GM18861 (cell line): Measurements from ENCODE around the gene ANO6.
"Not testable (repeated sequence)": the region's sequence is repeated elsewhere in the genome, so short reads cannot be mapped to it uniquely, and the experiment has no call there.

Experiments
- ATAC-seq: cut with Tn5 transposase; IDR thresholded peaks from one replicate; pipeline ENCODE4 v1.9.1; 2021; ENCODE audit not compliant: unreplicated experiment

Gene ANO6, protein sequence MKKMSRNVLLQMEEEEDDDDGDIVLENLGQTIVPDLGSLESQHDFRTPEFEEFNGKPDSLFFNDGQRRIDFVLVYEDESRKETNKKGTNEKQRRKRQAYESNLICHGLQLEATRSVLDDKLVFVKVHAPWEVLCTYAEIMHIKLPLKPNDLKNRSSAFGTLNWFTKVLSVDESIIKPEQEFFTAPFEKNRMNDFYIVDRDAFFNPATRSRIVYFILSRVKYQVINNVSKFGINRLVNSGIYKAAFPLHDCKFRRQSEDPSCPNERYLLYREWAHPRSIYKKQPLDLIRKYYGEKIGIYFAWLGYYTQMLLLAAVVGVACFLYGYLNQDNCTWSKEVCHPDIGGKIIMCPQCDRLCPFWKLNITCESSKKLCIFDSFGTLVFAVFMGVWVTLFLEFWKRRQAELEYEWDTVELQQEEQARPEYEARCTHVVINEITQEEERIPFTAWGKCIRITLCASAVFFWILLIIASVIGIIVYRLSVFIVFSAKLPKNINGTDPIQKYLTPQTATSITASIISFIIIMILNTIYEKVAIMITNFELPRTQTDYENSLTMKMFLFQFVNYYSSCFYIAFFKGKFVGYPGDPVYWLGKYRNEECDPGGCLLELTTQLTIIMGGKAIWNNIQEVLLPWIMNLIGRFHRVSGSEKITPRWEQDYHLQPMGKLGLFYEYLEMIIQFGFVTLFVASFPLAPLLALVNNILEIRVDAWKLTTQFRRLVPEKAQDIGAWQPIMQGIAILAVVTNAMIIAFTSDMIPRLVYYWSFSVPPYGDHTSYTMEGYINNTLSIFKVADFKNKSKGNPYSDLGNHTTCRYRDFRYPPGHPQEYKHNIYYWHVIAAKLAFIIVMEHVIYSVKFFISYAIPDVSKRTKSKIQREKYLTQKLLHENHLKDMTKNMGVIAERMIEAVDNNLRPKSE

DNA sequence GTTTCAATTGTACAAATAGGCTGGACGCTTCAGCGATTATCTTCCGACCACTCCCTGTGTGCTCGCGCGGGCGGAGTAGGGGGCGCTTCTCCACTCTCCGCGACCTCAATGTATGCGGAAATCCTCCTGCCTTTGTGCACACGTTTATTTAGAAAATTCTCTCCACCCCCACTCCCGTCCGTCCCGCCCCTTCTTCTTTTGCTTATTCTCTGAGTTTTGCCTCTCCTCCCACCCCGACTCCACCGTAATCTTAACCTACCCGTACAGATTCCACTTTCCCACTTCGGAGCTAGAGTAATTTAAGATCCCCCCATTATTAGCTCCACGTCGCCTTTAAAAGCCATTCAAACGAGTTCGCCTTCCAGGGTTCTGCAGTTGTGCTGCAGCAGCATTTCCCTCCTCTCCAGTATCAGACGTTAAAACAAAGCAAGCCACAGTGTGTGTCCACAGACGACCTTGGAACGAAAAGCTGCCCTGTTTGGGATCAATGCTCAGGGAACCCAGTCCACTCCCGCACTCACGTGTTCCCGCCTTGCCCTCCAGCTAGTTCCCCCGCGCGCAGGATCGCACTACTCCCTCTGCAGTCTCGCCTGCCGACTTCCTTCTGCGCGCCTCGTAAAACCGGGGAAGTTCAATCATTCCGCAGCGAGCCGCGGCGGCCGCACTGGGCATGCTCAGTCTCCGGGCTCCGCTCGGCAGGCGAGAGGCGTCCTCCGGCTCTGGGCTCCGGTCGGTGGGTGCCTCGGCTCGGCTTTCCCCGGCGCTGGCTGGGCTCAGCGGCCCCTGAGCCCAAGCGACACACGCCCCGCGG lies at the start of gene ANO6:
TSS of gene ANO6 (plus strand) at position 677 of the 811 bp plus-strand sequence. CDS start 227 bp downstream, outside the sequence.
- peak; percentile 54 for ATAC-seq

DNA sequence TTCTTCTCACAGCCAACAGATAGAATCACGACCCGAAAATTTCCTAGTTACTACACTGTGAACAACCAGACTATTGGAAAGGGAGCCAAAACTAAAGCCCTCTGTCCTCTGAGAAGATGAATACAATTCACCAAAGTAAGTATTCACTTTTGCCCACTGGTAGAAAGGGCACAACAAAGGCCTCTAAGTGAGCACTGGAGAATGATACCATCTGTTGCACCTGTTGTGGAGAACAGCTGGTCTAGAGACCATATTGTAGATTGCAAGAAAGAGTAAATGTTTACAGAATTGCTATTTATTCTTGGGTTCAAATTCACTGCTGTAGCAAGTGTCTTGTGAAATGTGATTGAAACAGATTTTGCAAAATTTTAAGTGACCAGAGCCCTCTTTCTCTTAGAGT lies 46.9 kb upstream of the ANO6 start:
- ATAC-seq: no peak

DNA sequence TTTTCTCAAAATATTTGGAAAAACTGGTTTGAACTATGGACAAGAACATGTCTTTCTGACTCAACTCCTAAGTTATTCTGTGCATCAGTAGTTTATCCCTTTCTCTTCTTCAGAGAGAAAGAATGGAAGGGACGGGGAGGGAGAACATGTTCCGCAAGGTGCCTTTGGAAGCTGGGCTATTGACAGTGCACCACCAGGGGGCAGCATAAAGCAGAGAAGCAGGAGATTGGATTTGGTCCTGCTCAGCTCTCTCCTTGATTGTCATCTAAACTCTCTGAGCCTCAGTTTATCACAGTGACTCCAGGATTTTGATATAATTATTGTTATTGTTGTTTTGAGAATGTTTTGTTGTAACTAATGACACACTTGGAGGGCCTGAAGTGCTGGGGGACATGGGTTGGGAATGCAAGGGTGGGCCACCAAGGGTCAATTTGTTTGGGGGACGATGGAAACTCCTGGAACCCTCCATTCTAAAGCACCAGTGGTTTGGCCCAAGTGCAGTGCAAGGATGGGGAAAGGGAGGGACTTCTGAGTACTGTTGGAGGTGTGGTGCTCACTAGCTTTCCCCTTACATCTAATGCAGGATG lies 45.3 kb upstream of the ANO6 start:
- ATAC-seq: no peak

DNA sequence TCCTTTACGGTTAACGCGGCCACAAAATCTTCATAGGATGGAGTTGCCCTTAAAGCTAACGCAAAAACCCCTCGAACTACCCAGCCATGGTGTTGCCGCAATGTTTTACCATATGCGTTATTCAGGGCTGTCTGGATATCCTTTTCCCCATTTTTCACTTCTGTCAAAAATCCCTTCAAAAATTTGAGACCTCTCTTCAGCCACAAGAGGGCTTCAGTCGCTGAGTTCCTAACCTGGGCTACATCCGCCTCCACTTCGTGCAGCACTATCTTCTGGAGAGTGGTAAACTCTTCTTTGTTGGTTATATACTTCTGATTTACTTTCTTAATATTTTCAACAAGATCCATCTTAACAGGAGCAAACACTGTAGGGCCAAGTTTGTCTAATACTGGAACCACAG lies 42.6 kb upstream of the ANO6 start:
- not testable (repeated sequence) for ATAC-seq

DNA sequence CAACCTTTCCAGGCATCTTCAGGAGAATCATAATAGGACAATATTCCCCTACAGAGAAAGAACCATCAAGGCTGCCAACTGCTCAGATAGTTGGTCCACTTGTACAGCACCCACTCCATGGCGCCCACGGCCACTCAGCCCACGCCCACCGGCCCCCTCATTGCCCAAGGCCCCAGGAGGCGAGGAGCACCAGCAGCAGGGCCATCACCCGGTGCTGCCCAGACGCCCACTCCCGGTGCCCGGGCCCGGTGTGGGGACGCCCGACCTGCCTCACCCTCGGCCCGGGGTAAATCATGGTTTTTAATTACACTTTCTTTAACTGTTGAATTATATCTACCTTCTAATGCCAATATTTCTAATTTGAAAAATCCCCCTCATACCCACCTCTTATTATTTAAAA lies 41.3 kb upstream of the ANO6 start:
- no peak for ATAC-seq

DNA sequence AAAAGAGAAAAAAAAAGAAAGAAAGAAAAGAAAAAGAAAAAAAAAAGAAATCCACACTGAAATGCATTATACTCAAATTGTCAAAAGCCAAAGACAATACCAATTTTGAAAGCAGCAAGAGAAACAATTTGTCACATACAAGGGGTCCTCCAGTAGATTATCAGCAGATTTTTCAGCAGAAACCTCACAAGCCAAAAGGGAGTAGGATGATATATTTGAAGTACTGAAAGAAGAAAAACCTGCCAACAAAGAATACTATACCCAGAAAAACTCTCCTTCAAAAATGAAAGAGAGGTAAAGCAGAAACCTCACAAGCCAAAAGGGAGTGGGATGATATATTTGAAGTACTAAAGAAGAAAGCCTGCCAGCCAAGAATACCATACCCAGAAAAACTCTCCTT lies 37.1 kb upstream of the ANO6 start:
- ATAC-seq: no peak

DNA sequence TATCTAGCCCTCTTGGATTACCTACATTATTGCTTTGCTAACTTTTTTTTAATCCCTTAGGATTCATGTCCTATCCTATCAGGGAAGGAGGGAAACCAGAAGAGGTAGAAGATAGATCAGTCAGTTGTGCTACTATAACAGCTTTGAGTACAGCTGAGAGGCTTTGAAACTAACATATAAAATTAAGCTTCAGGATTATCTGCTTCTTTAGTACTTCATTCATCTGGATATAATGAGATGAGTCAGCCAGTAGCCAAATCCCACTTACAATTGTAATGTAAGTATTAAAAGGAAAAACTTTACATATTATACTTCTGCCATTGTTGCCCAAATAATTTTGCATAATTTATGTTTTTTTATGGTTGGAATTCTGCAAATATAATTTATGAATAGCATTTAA lies 33.4 kb upstream of the ANO6 start:
- ATAC-seq: no peak

DNA sequence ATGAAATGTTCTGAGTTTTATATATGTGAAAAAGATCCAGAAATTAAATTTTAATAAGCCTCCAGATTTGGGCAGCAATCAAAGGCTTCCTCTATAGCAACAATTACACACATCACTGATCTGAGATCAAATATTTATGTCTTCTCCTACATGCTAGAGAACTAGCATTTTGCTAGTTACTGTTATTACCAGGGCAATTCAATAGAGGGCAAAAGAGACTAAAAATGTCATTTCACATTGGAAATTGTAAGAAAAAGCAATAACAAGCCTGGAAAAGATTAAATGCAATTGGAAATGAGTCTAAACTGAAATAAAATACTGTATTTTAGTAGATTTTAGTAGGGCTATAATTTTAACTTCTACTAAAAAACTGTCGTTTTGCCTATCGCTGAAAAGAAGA lies 32.6 kb upstream of the ANO6 start:
- no peak for ATAC-seq

DNA sequence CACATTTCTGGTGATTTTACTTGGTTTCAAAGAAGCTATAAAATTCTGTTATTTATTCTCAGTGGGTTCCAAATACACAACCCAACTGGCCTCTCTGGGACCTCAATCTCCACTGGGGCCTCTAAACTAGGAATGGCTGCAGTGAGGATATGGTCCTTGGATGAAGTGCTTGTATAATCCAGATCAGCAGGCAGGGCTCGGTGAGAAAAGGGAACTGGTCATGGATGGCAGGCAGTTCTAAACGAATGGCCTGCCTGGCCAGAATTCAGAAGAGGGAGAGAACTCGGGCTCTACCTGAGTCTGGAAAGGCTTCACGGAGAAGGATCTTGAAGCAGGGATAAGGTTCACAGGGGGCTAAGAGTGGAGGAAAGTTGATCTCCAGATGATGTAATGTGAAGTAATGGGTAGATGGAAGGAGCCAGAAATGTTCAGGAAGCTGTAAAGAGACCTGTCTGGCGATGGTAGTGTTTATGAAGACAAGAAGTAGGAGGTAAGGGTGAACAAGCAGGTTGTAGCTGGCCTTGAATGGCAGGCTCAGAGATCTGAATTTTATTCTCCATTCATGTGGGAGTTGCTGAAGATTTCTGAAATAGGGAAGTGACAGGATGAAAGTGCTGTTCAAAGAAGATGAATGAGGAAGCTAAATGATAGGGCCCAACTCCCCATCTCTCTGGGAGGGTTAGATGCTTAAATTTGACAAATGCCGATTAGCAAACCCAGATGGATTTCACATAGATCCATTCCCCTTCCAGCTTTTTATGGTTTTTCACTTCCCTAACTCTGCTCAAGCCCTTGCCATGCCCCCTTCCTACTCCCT lies 31.5 kb upstream of the ANO6 start:
- ATAC-seq: no peak

DNA sequence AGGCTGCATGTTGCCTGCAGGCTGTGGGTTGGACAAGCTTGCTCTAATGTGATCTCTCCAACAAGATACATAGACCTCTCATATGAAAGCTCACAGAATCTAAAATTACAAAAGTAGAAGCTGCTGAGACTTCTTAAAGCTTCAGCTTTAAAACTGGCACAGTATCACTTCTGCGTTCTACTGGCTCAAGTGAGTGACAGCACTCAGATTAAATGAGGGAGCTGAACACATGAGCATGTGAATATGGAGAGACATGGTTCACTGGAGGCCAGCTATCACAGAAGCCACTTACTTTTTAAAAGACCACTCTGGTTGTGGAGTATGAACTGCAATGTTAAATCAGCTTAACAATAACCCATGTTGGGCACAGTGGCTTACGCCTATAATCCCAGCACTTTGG lies 29.1 kb upstream of the ANO6 start:
- no peak for ATAC-seq

DNA sequence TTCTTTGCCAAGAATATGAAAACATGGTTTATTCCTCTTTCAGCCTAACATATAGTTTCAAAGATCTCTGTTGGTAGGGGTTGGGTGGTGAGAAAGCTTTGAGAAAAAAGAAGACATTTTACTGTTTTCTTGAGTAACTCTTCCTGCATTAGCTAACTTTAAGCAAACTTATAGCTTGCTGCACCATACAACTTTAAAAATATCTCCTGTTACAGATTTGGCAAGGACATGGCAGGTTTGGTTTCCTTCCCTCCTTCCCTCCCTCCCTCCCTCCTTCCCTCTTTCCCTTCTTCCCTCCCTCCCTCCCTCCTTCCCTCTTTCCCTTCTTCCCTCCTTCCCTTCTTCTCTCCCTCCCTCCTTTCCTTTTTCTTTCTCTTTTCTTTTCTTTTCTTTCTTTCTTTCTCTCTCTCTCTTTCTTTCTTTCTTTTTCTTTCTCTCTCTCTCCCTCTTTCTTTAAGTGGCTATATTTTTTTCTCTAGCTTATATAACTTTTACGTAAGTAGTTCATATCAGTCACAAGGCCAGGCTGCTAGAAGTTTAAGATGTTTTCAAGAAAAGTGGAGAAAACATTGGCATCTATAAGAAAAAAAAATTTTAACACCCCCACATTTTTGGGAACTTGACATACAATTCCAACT lies 26.0 kb upstream of the ANO6 start:
- ATAC-seq: no peak

DNA sequence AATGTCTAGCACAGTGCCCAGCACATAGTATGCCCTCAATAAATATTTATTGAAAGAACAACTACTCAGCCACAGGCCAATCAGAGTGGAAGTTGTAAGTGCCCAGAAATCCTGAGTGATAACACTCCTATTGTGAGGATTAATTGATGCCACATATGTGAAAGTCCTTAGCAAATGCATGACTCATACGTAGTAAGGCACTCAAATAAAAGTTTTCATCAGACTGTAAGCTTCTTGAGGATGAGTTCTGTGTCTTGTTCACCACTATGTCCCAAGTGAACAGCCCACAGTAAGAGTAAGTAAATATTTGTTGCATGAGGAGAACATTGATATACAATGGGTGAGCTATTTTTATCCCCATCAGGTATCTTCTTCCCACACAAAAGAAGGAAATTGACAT lies 24.7 kb upstream of the ANO6 start:
- ATAC-seq: no peak

DNA sequence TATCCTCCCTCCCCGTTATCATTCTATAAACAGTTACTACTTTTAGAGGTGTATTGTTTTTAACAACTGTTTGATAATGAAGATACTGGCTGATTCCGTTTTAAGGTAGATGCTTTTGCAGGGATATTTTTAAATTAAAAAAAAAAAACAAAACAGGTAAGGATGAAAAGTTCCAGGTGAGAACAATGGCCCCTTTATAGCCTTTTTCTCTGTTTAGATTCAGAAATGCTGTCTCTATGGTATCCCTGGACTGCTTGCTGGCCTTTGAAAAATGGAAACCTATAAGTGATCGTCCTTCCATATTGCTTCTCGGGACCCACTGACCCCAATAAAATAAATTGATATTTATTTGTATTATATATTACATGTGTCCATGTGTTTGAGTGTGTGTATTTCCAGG lies 23.2 kb upstream of the ANO6 start:
- ATAC-seq: no peak

DNA sequence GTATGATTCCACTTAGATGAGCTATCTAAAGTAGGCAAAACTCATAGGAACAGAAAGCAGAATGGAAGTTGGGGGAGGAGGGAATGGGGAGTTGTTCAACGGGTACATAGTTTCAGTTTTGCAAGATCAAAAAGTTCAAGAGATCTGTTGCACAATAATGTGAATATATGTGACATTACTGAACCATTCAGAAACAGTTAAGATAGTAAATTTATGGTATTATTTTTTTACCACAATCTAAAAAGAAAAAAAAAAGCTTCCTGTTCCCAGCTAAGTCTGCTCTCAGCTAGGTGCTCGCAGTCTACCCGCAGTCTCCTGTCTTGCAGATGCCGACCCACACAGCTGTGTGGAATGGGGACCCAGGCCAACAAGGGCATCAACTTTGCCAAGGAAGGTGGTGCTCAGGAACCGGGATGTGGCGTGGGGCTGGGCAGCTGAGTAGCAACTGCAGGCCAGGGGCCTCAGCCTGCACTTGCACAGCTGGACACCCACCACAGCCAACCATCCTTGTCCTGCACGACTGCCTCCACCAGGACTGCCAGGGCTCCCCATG lies 15.3 kb upstream of the ANO6 start:
- ATAC-seq: no peak

DNA sequence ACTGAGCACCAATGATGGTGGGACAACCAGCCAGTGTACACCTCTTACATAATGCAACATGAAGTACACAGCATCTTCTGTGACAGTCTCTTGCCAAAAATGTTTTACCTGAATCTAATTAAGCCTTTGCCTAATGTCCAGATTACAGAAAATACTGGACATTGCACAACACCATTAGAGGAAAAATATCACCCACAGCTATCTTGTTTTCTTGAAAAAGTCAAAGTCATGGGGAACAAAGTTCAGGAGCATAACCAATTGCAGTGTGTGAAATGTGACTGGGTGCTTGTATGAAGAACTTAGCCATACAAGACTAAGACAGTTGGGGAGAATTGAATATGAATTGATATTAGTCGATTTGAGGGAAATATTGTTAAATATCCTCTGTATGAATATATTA lies 12.1 kb upstream of the ANO6 start:
- no peak for ATAC-seq

DNA sequence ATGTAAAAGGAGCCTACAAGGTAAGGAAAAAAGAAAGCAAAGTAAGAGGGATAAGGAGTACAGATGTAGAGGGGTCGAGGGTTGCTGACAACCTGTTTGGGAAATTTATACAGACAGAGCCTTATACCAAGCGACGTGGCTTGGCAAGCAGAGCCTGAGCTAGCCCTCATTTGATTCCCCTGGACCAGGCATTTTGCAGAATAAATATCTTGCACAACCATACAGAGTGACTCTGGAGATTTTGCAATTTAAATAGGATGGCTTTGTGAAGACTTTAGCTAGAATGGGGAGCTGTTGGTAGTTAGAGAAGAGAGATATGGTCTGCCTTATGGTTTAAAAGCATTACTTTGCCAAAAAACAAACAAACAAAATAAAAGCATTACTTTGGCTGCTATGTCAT lies 11.1 kb upstream of the ANO6 start:
- ATAC-seq: no peak

DNA sequence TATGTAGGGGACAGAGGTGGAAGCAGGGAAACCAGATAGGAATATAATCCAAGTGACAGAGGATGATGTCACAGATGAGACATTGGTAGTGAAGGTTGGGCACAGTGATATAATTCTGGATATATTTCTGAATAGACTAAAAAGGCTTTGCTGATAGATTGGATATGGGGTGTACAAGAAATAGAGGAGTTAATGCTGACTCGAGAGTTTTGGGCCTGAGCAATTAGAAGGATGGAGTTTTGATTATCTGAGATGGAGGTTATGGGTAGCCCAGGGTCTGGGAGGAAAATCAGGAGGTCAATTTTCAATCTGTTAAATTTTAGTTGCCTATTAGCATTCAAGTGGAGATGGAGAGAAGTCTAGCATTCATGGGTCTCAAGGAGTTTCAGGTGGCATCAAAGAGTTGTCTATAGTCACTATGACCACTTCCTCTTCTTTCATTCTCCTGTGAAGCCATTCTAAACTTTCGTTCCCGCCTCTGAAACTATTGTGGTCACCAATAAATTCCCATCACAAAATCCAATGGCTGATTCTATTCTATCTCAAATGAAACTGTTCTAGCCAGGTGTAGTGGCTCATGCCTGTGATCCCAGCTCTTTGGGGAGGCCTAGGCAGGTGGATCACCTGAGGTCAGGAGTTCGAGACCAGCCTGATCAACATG lies 10.6 kb upstream of the ANO6 start:
- ATAC-seq: peak; percentile 53

DNA sequence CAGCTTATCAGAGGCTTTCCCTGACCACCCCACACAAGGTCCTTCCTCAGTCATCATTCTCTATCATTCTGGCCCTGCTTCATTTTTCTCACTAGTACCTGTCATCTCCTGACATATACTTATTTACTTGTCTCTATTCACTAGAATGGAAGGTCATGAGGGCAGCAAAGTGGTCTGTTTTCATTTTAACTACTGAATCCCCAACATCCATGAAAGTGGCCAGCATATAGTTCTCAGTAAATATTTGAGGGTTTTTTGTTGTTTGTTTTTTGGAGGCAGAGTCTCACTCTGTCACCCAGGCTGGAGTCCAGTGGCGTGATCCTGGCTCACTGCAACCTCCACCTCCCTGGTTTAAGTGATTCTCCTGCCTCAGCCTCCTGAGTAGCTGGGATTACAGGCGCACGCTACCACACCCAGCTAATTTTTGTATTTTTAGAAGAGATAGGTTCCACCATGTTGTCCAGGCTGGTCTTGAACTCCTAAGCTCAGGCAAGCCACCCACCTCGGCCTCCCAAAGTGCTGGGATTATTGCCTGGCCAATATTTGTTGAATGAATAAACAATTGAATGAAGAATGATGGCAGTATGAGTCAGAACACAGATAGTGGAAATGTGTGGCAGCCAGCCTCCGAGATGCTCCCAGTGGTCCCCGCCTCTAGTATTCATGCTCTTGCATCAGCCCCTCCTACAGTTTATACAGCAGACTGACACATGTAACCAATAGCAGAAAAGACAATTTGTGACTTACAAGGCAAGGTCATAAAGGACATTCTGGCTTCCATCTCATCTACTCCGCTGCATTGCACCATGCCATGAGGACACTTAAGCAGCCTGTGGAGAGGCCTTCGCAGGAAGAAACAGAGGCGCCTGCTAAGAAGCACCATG lies 7.0 kb upstream of the ANO6 start:
- no peak for ATAC-seq
